Ovary (tissue), 3 donors: ENCODE data around the gene TTC7B.

ENCODE experiments used
- EP300 ChIP-seq: sonication (generic); formaldehyde crosslinking; IDR thresholded peaks from one replicate; pipeline ENCODE4 v1.6.1; 2017; ENCODE audit warnings: antibody characterized with exemption
- POLR2A ChIP-seq: fragments of 450-650 bp; IDR thresholded peaks from one replicate; pipeline ENCODE4 v1.6.1; 2017; ENCODE audit warnings: antibody characterized with exemption, mild to moderate bottlenecking, moderate library complexity
- TF ChIP-seq, protein P1 (sequence below), 3 donors: fragments of 450-650 bp in 2 of 3; fragments of 200-600 bp in 1 of 3; IDR thresholded peaks; one replicate each; pipeline versions ENCODE4 v1.5.1 to v1.8.0; 2016 to 2022; ENCODE audit warnings: antibody characterized with exemption in 3 of 3, mild to moderate bottlenecking in 1 of 3
- donor health status: DM: no; HTN: no; CAD: no.

DNA sequence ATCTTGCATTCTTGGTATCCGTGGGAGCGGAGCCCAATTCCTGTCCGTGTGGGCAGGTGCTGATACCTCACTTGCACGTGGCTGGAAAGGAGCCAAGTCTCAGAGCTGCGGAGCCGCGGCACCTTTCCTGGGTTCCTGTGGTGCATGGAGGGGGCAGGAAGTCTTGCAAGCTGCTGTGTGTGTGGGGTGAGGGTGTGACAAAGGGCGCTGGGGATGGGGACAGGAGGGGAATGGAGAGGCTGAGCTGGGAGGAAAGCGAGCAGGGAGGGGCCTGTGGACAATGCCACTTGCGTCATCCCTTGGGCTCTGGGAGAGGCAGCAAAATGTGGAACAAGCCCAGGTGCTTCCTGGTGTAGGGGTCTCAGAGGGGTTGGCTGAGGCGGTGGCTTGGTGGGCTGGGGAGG lies 332.7 kb downstream of the TTC7B start:
- TF ChIP-seq, protein P1, sequence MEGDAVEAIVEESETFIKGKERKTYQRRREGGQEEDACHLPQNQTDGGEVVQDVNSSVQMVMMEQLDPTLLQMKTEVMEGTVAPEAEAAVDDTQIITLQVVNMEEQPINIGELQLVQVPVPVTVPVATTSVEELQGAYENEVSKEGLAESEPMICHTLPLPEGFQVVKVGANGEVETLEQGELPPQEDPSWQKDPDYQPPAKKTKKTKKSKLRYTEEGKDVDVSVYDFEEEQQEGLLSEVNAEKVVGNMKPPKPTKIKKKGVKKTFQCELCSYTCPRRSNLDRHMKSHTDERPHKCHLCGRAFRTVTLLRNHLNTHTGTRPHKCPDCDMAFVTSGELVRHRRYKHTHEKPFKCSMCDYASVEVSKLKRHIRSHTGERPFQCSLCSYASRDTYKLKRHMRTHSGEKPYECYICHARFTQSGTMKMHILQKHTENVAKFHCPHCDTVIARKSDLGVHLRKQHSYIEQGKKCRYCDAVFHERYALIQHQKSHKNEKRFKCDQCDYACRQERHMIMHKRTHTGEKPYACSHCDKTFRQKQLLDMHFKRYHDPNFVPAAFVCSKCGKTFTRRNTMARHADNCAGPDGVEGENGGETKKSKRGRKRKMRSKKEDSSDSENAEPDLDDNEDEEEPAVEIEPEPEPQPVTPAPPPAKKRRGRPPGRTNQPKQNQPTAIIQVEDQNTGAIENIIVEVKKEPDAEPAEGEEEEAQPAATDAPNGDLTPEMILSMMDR (IDR thresholded peaks at IDR 0.05), result no peak
- TF ChIP-seq POLR2A, result no peak
- TF ChIP-seq EP300, result no peak
